DOHH2 (cell line): ENCODE results near the gene TRPM5.

Experiments
- EZH2phosphoT487 ChIP-seq: fragments of 200-600 bp; sonication (generic); IDR thresholded peaks from 2 replicates; pipeline ENCODE4 v1.6.1; 2017; ENCODE audit warnings: borderline replicate concordance, mild to moderate bottlenecking, antibody characterized with exemption, low read length, moderate library complexity, mixed read lengths
- TF ChIP-seq, protein P1 (sequence below): fragments of 200-600 bp; sonication (generic); IDR thresholded peaks from one replicate; pipeline ENCODE4 v1.5.1; 2014; ENCODE audit warnings: antibody characterized with exemption, mild to moderate bottlenecking, low read depth, low read length; ENCODE audit not compliant: poor library complexity, severe bottlenecking

DNA sequence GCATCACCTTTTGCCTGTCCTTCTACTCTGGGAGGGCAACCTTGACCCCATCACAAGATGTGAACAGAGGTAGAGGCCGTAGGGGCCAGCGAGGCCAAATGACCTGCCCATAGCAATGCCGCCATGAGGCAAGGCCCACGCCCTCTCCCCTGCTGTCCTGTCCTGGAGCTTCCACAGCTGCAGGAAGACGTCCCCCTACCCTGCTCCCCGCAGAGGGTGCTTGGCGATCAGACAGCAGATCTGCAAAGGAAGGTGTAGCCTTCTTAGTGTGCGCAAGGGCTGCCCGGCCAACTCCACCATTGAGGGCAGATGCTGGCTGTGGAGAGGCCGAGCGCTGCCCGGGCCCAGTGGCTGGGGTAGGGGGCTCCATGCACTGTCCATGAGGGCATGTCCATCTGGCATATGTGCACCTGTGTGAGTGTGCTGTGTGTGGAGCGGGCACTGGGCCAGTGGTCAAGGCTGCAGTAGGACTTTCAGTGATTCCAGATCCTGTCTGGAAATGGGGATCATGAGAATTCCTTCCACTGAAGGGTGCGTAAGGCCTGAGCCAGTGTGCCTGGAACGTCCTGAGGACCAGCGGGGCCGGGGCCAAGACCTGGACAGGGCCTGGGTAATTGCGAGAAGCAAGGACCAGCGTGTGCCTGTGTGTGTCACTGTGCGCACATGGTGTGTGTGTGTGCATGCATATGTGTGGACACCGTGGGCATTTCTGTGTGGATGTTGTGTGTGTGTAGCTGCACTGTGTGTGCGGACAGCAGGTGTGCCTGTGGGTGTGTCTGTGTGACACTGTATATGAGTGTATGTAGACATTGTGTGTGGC is 11.0 kb downstream of the TRPM5 start:
- TF ChIP-seq, protein P1, sequence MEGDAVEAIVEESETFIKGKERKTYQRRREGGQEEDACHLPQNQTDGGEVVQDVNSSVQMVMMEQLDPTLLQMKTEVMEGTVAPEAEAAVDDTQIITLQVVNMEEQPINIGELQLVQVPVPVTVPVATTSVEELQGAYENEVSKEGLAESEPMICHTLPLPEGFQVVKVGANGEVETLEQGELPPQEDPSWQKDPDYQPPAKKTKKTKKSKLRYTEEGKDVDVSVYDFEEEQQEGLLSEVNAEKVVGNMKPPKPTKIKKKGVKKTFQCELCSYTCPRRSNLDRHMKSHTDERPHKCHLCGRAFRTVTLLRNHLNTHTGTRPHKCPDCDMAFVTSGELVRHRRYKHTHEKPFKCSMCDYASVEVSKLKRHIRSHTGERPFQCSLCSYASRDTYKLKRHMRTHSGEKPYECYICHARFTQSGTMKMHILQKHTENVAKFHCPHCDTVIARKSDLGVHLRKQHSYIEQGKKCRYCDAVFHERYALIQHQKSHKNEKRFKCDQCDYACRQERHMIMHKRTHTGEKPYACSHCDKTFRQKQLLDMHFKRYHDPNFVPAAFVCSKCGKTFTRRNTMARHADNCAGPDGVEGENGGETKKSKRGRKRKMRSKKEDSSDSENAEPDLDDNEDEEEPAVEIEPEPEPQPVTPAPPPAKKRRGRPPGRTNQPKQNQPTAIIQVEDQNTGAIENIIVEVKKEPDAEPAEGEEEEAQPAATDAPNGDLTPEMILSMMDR, result no peak
- no peak for TF ChIP-seq EZH2phosphoT487
